HG03354 (cell line): ENCODE measurements around the gene LHFPL4.
"Not testable (repeated sequence)": the region's sequence is repeated elsewhere in the genome, so short reads cannot be mapped to it uniquely, and the experiment has no call there.

Source experiments
- ATAC-seq: cut with Tn5 transposase; IDR thresholded peaks from one replicate; pipeline ENCODE4 v1.9.1; 2021; ENCODE audit warnings: mild to moderate bottlenecking; ENCODE audit not compliant: unreplicated experiment, poor library complexity, severe bottlenecking

LHFPL4 gene

DNA sequence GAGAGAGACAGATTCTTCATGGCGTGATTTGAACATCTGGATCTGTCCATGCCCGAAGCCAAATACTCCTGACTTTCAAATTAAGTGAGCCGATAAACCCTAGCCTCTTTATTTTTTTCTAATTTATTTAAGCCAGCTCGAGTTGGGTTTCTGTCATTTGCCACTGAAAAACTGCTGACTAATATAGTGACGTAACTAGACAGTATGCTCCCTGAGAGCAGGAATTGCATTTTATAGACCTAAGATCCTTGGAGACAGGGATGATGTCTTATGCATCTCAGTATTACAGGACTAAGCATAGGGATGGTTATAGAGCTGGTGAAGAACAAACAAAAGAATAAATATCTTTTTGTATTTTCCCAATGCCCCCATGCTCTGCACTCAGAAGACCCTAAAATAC is 4.6 kb downstream of the LHFPL4 start:
- ATAC-seq = no peak

- no peak for ATAC-seq
Measured at GRCh38 chr3:9542182-9542581, 11.4 kb downstream of the LHFPL4 start.

DNA sequence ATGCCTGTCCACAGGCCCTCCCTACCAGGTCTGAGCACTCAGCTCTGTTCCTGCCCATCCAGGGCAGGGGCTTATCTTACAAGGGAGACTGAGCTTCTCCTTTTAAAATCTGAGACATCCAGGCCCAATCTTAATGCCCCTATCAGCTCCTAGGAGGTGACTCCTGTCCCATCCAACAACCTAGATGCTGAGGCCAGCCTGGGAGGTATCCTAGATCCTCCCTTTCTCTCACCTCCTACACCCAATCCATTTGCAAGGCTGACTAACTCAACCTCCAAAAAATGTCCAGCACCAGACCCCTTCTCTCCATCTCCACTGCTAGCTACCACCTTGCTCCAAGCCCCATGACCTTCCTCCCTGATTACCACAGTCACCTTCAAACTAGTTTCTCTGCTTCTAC is 17.4 kb downstream of the LHFPL4 start:
- no peak for ATAC-seq

DNA sequence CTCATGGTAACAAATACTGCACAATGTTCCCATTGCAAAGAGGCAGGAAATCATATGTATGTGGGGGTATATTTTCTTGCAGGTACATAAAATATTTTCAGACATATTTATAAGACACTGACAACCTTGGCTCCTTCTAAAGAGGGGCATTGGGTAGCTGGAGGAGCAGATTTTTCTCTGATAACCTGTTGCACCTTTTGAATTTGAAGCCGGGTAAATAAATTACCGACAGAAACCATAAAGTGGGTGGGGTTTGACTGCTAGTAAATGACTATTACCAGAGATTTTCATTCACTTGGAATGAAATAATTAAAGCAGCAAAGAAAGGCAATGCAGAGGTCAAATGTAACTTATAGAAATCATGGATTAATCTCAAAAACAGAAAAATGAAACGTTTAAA is 19.2 kb downstream of the LHFPL4 start:
- ATAC-seq = no peak

DNA sequence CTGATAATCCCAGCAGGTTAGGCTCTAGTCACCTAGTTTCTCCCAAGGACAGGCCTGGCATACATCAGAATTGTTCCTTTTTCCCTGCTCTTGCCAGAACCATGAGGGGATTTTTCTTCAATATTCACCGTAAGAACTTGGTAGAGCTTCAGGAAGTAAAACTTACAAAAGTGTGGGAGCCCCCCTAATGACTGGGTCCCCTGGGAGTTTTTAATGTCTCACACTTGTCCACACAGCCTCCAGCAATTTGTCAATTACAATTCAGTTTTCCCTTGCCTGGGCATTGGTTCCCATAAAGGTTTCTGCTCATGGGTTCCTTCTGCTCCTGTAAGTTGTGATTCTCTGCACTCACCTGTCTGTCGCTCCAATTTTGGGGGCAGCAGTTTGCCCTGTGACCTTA is 28.5 kb downstream of the LHFPL4 start:
- no peak for ATAC-seq

- ATAC-seq = no peak
Measured at GRCh38 chr3:9514956-9515355, 38.7 kb downstream of the LHFPL4 start.

DNA sequence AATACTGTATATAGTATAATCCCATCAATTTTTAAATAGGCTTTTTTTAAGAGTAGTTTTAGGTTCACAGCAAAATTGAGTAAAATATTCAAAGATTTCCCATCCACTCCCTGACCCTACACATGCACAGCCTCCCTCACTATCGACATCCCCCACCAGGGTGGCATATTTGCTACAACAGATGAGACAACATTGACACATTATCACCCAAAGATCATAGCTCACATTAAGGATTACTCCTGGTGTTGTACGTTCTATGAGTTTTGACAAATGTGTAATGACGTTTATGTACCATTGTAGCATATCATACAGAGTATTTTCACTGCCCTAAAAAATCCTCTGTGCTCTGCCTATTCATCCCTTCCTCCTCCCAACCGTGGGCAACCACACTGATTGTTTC is 39.3 kb downstream of the LHFPL4 start:
- no peak for ATAC-seq

DNA sequence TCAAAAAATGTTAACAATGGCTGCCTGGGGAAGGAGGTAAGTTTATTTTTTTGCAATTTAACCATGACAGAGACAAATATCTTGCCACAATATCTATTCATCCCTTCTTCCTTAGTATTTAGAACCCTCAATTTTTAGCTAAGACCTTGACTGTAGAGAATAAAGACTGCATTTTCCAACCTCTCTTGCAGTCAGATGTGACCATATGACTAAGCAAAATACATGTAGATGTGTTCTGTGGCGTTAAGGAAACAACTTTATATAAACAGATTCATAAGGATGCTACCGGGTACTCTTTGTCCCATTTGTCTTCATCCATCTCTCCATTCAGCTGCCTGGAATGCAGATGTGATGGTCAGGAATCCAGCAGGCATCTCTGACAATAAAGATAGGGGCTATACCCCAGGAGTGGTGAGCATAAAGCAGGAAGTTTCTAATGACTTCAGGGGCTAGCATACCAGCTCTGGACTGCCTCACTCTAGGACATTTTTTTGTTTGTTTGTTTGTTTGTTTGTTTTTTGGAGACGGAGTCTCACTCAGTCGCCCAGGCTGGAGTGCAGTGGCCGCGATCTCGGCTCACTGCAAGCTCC is 41.1 kb downstream of the LHFPL4 start:
- ATAC-seq = no peak

- no peak for ATAC-seq
Measured at GRCh38 chr3:9508781-9509180, 44.8 kb downstream of the LHFPL4 start.

DNA sequence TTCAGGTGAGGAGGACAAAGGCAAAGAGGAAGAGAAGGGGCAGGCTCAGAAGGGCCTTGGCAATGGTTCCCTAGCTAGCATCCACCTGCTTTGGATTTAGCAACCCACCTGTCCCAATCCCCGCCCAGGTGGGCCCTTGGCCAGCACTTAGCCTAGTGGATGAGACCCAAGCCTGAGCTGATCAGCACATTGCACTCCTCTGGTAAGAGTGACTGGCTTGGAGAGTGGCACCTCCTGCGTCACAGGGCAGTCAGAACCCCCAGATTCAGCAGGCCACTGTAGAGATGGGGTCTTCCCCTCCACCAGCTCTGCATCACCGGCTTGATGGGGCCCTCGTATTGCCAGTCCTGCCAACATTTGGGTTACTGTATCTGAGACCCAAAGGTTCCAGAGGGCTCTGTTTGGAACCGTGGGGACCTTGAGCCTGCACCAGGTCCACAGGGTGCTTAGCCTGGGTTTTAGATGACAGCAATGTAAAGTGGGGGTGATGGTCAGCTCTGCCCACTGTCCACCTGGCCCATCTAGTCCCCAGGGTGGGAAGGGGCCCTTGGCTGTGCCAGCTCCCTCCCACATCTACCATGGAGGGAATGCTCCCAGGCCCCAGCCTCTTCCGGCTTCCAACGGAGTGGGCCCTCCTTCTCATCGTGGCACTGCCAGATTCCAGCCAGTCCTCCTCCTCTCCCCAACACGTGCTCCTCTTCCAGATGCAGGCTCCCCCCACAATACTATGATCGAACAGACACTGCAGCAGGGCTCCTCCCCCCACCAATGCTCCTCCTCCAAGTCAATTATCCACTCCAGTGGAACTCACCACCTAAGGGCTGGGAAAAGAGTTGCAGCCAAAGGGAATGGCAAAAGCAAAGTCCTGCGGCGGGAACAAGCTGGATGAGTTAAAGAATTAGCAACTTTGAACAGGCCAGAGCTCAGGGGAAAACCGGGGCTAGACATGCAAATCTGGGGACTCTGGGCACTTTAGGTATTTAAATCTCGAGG is 45.7 kb downstream of the LHFPL4 start:
- ATAC-seq = no peak

DNA sequence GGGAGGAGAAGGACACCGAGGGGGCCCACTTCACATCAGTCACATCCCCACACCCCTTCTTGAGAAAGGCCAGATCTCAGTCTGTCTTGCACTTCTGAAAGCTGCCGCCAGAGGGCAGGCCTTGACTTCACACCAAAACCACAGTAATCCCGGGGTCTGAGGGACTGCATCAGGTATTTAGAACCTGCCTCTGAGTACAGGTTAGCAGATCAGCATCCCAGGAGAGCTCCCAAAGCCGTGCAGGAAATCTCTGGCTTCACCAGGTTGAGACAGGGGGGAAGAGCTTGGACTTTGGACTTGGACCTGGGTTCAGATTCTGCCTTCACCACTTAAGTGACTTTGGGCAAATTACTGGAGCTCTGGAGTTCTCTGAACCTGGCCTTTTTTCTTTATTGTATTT is 50.3 kb downstream of the LHFPL4 start:
- ATAC-seq = peak; percentile 63

DNA sequence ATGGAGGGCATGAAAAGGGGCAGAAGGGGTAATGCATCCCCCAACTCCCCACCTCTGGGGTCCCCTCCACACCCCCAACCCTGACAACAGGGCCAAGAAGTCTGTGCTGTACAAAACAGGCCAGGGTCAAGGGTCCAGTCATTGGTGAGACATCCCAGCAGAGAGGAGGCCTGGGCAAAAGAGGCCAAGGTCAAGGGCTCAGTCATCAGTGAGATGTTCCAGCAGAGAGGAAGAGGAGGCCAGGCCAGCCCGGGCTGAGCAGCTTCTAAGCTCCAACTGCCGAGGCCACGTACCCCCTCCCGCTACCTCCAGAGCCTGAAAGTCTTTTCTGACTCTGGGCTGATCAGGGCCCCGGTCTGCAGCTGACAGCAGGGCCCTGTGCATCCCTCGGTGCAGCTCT is 52.4 kb downstream of the LHFPL4 start:
- ATAC-seq = no peak

DNA sequence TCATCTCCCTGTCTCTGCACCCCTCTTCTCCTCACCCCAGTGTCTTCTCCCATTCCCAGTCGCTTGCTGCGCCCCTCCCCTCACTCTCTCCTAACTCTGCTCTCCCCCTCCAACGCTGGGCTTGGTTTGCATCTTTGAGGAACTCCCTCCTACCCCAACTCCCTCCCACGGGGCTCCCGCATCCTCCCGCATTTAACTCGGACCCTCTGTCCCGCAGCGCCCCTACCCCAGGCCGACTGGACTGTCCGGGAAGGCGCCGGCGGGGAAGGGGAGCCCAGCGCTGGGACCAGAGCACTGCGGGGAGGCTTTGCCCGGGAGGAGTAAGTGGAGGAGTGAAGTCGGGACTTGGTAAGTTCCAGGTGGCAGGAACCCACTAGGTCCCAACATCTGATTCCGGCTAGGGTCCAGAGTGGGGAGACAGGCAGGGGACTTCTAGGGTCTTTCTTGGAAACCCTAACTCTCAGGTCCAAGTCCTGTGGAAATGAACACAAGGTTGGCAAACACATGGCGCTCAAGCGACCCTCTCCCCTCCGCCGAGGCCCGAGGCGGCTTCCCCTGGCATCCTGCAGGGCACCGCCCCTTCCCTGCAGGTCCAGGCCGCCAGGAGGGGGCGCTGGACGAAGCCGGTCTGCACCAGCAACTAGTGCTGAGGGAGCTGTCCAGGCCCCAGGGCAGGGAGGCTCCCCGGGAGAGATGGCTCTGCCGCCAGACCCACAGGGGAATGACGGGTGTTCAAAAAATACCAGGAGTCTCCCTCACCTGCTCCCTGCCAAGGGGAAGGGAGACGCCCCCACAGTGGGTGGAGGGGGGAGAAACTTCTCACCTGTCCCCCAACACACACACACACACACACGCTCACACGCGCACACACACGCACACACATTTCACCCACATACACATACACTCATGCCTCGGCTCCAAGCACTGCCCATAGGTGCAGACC is 53.2 kb downstream of the LHFPL4 start:
- ATAC-seq = no peak

DNA sequence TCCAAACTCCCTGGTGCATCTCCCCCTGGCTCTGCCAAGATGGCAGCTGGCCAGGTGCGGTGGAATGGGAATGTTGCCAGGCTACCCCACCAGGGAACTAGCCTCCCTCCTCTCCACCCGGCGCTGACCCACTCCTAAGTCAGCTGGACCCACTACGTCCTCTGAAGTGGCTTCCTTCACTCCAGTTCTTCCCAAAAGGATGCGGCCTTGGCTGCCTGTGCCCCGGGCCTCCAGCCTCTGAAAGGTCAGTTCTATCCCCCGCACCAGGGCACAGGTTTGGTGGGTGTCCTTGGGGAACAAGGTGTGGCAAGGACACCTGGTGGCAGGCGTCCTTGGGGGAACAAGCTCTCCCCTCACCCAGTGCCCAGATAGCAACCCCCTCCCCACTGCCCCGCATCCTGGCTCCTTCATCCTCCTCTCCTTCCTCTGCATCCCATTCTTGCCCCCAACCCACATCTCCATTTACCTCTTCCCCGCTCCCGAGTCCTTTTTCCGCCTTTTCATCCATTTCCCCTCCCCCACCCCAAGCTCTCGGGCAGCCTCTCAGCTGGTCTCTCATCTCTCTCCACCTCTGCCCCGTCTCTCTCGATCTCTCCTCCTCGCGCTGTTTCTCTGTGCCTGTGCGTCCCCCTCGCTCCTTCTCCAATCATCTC is 54.0 kb downstream of the LHFPL4 start:
- ATAC-seq = no peak

DNA sequence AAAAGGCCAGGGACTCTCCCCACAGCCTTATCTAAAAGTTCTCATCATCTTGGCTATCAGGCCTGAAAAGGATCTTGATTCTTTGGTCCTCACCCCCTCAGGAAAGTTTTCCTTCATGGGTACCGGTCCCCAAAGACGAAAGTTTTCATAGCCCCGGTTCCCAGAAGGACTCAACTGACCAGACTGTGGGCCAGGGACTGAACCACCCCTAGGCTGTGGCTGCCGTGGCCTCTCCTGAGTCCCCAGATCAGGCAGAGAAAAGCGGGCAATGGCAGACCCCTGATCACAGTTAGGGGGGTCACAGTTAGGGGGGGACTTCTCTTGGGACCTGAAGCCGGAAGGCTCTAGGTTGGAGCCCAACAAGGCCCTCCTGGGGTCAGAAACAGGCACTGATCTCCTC is 54.8 kb downstream of the LHFPL4 start:
- no peak for ATAC-seq

DNA sequence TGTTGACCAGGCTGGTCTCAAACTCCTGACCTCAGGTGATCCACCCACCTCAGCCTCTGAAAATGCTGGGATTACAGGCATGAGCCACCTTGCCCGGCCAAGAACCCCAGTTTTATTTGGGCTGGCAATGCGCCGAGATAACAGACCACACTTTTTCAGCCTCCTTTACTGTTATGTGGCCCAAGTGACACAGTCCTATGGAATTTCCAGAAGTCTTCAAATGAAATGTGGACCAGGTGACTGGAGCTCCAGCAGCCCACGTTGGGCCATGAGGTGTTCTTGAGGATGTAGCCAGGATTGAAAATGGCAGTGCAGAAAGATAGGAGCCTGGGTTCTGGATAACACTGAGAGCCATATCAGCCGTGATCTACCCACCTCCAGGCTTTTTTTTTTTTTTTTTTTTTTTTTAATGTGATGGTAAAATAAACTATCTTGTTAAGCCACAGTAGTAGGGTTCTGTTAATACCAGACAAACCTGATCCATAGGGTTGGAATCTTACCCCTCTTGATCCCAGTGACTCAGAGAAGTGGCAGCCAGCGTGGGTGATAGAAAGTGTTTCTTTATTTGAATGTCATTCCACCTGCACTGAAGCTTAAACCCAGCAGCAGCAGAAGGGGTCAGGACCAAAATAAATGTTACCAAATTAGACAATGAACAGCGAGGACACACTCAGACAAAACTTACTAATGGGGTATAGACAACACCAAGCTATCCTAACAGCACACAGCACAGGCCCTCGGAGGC is 55.6 kb downstream of the LHFPL4 start:
- ATAC-seq = no peak

GRCh38 chr3:9496893-9497292 is 56.7 kb downstream of the LHFPL4 start:
- no peak for ATAC-seq

DNA sequence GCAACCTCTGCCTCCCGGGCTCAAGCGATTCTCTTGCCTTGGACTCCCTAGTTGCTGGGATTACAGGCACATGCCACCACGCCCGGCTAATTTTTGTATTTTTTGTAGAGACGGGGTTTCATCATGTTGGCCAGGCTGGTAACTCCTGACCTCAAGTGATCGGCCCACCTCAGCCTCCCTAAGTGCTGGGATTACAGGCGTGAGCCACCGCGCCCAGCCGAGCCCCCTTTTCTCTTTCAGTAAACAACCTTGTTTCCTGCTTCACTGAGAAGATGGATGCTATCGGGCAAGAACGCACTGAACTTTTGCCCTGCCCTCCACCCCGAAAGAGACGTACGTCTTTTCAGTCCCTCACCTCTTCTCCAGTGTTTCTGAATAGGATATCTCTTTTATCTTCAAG is 59.6 kb downstream of the LHFPL4 start:
- not testable (repeated sequence) for ATAC-seq

- ATAC-seq = no peak
Measured at GRCh38 chr3:9491506-9491905, 62.1 kb downstream of the LHFPL4 start.
